Effector memory CD4-positive, alpha-beta T cell (primary cell): ENCODE measurements around the gene COL4A5.

ENCODE experiments used
- DNase-seq, 3 donors: peaks; one replicate each; pipeline ENCODE4 v3.0.0-alpha.2; 2020
- H3K27ac ChIP-seq: 2 replicates; pipeline ENCODE4 v1.7.0; 2013; ENCODE audit warnings: mild to moderate bottlenecking, low read length, moderate library complexity; ENCODE audit not compliant: insufficient read depth, poor library complexity, severe bottlenecking
- H3K27me3 ChIP-seq: replicated peaks from 2 replicates; pipeline ENCODE4 v1.7.0; 2013; ENCODE audit warnings: mild to moderate bottlenecking, low read length; ENCODE audit not compliant: insufficient read depth, control insufficient read depth, poor library complexity, severe bottlenecking
- H3K36me3 ChIP-seq: 2 replicates; pipeline ENCODE4 v1.7.0; 2013; ENCODE audit warnings: mild to moderate bottlenecking, low read length, moderate library complexity; ENCODE audit not compliant: control insufficient read depth, insufficient read depth
- H3K4me1 ChIP-seq: 2 replicates; pipeline ENCODE4 v1.7.0; 2013; ENCODE audit warnings: low read length, mild to moderate bottlenecking; ENCODE audit not compliant: control insufficient read depth, insufficient read depth, poor library complexity, severe bottlenecking
- H3K4me3 ChIP-seq: 2 replicates; pipeline ENCODE4 v1.7.0; 2013; ENCODE audit warnings: low read length, low read depth, mild to moderate bottlenecking; ENCODE audit not compliant: insufficient read depth, poor library complexity, severe bottlenecking
- H3K9me3 ChIP-seq: 2 replicates; pipeline ENCODE4 v1.7.0; 2013; ENCODE audit warnings: mild to moderate bottlenecking, low read length, moderate library complexity; ENCODE audit not compliant: control insufficient read depth

COL4A5 gene

GRCh38 chrX:108610141-108610540 lies 170.5 kb downstream of the COL4A5 start:
- H3K4me1 ChIP-seq = no peaks in the 10 kb centered on the region
- H3K9me3 ChIP-seq = no peaks in the 10 kb centered on the region
- no peak overlapping the region for H3K4me3 ChIP-seq
- H3K27me3 ChIP-seq = no peaks in the 10 kb centered on the region
- no peaks in the 10 kb centered on the region for H3K36me3 ChIP-seq
- no peak for DNase-seq
- no peak overlapping the region for H3K27ac ChIP-seq

DNA sequence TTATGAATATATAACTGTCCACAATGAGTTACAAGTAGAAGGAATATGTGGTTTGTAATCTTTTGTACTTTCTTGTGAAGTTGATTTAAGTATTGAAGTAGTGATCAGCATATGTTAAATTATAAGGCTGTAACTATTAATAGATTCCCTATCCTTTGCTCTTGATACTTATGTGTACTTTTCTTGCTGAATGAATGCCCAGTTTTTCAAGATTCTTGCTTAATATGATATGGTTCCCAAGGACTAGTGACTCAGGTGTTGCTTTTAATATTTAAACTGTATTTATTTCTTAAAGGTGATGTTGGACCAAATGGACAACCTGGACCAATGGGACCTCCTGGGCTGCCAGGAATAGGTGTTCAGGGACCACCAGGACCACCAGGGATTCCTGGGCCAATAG lies 175.0 kb downstream of the COL4A5 start:
- Histone ChIP-seq H3K36me3 (no peaks in the 10 kb centered on the region), H3K27me3 (no peaks in the 10 kb centered on the region), H3K4me3 (no peak overlapping the region), H3K4me1 (no peaks in the 10 kb centered on the region), H3K9me3 (no peaks in the 10 kb centered on the region), H3K27ac (no peak overlapping the region)
- no peak for DNase-seq

DNA sequence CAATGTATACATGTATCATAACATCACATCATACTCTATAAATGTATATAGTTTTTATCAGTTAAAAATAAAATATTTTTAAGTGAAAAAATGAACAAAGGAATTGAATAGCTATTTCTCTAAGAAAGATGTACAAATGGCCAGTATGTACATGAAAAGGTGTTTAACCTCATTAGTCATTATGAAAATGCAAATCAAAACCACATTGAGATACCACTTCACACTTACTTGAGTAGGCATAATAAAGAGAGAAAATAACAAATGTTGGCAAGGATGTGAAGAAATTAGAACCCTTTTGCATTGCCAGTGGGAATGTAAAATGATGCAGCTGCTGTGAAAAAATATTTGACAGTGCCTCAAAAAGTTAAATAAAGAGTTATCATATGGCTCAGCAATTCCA lies 201.2 kb downstream of the COL4A5 start:
- no peaks in the 10 kb centered on the region for H3K9me3 ChIP-seq
- H3K4me1 ChIP-seq = no peaks in the 10 kb centered on the region
- no peaks in the 10 kb centered on the region for H3K27me3 ChIP-seq
- DNase-seq = no peak
- H3K36me3 ChIP-seq = no peaks in the 10 kb centered on the region
- H3K27ac ChIP-seq = no peak overlapping the region
- no peak overlapping the region for H3K4me3 ChIP-seq

- Histone ChIP-seq H3K9me3 (no peaks in the 10 kb centered on the region), H3K4me3 (no peak overlapping the region), H3K4me1 (no peaks in the 10 kb centered on the region), H3K27me3 (no peaks in the 10 kb centered on the region), H3K27ac (no peak overlapping the region), H3K36me3 (no peaks in the 10 kb centered on the region)
- no peak for DNase-seq
Measured at GRCh38 chrX:108641589-108642272, 202.1 kb downstream of the COL4A5 start.

- Histone ChIP-seq H3K27me3 (no peaks in the 10 kb centered on the region), H3K27ac (no peak overlapping the region), H3K36me3 (no peaks in the 10 kb centered on the region), H3K4me3 (no peak overlapping the region), H3K4me1 (no peaks in the 10 kb centered on the region), H3K9me3 (no peaks in the 10 kb centered on the region)
- no peak for DNase-seq
Measured at GRCh38 chrX:108642273-108642628, 202.6 kb downstream of the COL4A5 start.

DNA sequence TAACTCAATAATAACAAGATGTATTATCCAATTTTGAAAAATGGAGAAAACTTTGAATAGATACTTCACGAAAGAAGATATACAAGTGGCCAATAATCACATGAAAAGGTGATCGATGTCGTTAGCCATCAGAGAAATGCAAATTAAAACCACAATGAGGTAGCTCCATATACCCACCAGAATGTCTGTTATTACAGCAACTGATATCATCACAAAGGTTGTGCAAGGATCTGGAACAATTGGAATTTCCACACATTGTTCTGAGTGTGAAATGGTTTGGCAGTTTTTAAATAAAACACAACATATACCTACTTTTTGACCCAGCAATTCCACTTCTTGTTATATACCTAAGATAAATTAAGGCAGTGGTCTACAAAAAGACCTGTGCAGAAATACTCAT lies 225.1 kb downstream of the COL4A5 start:
- no peak overlapping the region for H3K27ac ChIP-seq
- no peaks in the 10 kb centered on the region for H3K27me3 ChIP-seq
- no peaks in the 10 kb centered on the region for H3K4me1 ChIP-seq
- DNase-seq = no peak
- no peaks in the 10 kb centered on the region for H3K9me3 ChIP-seq
- H3K36me3 ChIP-seq = no peaks in the 10 kb centered on the region
- H3K4me3 ChIP-seq = no peak overlapping the region

DNA sequence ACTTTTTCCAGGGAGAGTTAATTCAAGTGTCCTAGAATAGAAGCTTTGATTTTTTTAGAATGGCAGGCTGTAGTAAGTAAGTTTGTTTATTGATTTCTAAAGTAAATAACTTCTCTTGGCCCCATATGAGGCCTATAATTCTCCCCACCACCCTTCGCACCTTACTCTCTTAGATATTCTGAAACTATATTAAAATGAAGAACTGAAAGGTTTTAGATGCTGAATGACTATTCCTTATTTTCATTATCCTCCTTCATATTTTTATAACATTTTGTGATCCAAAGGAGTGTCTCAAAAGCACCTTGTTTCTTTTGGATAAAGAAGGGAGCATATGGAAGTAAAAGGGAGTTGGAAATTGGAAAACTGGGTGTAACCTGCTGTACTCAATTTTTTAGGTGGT lies 226.5 kb downstream of the COL4A5 start:
- Histone ChIP-seq H3K9me3 (no peaks in the 10 kb centered on the region), H3K36me3 (no peaks in the 10 kb centered on the region), H3K4me3 (no peak overlapping the region), H3K4me1 (no peaks in the 10 kb centered on the region), H3K27ac (no peak overlapping the region), H3K27me3 (no peaks in the 10 kb centered on the region)
- DNase-seq = no peak

DNA sequence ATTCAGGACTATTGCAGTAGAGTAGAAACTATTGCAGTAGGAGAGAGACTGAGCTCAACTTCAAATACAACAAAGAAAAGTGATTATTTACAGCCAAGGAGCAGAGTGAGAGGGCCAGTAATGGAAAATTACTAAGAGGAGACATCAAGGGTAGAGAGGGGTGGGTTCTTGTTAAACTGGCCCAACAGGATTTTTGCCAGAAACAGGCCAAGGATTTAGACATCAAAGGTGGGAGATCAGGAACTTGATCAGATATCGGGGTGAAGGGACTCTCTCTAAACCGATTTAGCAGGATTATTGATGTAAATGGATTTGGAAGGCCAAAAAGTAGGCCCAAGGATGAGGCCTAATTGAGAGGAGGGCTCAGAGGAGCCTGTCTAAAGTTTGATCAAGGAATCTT lies 231.9 kb downstream of the COL4A5 start:
- Histone ChIP-seq H3K4me1 (no peaks in the 10 kb centered on the region), H3K4me3 (no peak overlapping the region), H3K9me3 (no peaks in the 10 kb centered on the region), H3K27ac (no peak overlapping the region), H3K27me3 (no peaks in the 10 kb centered on the region), H3K36me3 (no peaks in the 10 kb centered on the region)
- no peak for DNase-seq

- Histone ChIP-seq H3K4me3 (no peak overlapping the region), H3K36me3 (no peaks in the 10 kb centered on the region), H3K27me3 (no peaks in the 10 kb centered on the region), H3K9me3 (no peaks in the 10 kb centered on the region), H3K4me1 (no peaks in the 10 kb centered on the region), H3K27ac (no peak overlapping the region)
- no peak for DNase-seq
Measured at GRCh38 chrX:108696690-108697089, 257.1 kb downstream of the COL4A5 start.

GRCh38 chrX:108699368-108699767 lies 259.7 kb downstream of the COL4A5 start:
- DNase-seq = no peak
- no peaks in the 10 kb centered on the region for H3K4me1 ChIP-seq
- no peaks in the 10 kb centered on the region for H3K9me3 ChIP-seq
- no peaks in the 10 kb centered on the region for H3K27me3 ChIP-seq
- no peak overlapping the region for H3K4me3 ChIP-seq
- H3K36me3 ChIP-seq = no peaks in the 10 kb centered on the region
- H3K27ac ChIP-seq = no peak overlapping the region
